ENCODE data around the gene RASSF8. TPM values are rescaled to one million over a fixed set of nuclear protein-coding genes. Genes with fewer than 3 reads are reported as not detected.

The RASSF8 gene
- total and polyA plus RNA-seq, 2 of the 8 experiments (the other 6 are each of a cell fraction or from before 2014, with no cell fraction given) = 6.4 to 46.7 TPM

DNA sequence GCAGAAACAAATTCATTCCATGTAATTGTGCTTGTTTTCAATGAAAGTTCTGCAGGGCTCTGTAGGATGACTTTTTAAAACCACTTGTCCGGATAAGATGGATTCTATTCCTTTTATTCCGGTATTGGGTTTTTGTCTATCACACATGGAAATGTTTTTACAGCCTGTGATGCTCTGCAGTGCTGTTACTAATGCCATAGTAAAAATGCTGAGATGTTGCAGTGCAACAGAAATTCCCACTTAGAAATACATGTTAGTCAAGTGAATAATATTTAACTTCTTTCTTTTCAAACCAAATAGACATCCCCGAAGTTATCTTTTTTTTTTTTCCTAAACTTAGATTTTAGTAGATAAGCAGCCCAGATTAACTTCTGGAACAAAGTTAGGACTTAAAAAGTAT lies 71.9 kb downstream of the RASSF8 start (continued):
- TF ChIP-seq, protein P1, sequence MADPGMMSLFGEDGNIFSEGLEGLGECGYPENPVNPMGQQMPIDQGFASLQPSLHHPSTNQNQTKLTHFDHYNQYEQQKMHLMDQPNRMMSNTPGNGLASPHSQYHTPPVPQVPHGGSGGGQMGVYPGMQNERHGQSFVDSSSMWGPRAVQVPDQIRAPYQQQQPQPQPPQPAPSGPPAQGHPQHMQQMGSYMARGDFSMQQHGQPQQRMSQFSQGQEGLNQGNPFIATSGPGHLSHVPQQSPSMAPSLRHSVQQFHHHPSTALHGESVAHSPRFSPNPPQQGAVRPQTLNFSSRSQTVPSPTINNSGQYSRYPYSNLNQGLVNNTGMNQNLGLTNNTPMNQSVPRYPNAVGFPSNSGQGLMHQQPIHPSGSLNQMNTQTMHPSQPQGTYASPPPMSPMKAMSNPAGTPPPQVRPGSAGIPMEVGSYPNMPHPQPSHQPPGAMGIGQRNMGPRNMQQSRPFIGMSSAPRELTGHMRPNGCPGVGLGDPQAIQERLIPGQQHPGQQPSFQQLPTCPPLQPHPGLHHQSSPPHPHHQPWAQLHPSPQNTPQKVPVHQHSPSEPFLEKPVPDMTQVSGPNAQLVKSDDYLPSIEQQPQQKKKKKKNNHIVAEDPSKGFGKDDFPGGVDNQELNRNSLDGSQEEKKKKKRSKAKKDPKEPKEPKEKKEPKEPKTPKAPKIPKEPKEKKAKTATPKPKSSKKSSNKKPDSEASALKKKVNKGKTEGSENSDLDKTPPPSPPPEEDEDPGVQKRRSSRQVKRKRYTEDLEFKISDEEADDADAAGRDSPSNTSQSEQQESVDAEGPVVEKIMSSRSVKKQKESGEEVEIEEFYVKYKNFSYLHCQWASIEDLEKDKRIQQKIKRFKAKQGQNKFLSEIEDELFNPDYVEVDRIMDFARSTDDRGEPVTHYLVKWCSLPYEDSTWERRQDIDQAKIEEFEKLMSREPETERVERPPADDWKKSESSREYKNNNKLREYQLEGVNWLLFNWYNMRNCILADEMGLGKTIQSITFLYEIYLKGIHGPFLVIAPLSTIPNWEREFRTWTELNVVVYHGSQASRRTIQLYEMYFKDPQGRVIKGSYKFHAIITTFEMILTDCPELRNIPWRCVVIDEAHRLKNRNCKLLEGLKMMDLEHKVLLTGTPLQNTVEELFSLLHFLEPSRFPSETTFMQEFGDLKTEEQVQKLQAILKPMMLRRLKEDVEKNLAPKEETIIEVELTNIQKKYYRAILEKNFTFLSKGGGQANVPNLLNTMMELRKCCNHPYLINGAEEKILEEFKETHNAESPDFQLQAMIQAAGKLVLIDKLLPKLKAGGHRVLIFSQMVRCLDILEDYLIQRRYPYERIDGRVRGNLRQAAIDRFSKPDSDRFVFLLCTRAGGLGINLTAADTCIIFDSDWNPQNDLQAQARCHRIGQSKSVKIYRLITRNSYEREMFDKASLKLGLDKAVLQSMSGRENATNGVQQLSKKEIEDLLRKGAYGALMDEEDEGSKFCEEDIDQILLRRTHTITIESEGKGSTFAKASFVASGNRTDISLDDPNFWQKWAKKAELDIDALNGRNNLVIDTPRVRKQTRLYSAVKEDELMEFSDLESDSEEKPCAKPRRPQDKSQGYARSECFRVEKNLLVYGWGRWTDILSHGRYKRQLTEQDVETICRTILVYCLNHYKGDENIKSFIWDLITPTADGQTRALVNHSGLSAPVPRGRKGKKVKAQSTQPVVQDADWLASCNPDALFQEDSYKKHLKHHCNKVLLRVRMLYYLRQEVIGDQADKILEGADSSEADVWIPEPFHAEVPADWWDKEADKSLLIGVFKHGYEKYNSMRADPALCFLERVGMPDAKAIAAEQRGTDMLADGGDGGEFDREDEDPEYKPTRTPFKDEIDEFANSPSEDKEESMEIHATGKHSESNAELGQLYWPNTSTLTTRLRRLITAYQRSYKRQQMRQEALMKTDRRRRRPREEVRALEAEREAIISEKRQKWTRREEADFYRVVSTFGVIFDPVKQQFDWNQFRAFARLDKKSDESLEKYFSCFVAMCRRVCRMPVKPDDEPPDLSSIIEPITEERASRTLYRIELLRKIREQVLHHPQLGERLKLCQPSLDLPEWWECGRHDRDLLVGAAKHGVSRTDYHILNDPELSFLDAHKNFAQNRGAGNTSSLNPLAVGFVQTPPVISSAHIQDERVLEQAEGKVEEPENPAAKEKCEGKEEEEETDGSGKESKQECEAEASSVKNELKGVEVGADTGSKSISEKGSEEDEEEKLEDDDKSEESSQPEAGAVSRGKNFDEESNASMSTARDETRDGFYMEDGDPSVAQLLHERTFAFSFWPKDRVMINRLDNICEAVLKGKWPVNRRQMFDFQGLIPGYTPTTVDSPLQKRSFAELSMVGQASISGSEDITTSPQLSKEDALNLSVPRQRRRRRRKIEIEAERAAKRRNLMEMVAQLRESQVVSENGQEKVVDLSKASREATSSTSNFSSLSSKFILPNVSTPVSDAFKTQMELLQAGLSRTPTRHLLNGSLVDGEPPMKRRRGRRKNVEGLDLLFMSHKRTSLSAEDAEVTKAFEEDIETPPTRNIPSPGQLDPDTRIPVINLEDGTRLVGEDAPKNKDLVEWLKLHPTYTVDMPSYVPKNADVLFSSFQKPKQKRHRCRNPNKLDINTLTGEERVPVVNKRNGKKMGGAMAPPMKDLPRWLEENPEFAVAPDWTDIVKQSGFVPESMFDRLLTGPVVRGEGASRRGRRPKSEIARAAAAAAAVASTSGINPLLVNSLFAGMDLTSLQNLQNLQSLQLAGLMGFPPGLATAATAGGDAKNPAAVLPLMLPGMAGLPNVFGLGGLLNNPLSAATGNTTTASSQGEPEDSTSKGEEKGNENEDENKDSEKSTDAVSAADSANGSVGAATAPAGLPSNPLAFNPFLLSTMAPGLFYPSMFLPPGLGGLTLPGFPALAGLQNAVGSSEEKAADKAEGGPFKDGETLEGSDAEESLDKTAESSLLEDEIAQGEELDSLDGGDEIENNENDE (IDR thresholded peaks at IDR 0.05; ENCODE audit: insufficient replicate concordance, low read length) = no peak
